K562 (cell line): ENCODE data around the gene SYNE2. TPM values are rescaled to one million over a fixed set of nuclear protein-coding genes. Genes with fewer than 3 reads are reported as not detected.

Experiments
- ATAC-seq: fragments of 200-7000 bp; cut with Tn5 transposase; 3 replicates; pipeline ENCODE4 v1.9.1; 2020; ENCODE audit warnings: moderate library complexity
- BruUV-seq: library from RNA; stranded (reverse); fragments of 400-500 nt; replicated peaks from 2 replicates; lab custom pipeline; 2021; lab: Mats Ljungman, UMichigan
- CTCF ChIA-PET: fragments of 300-600 bp; formaldehyde crosslinking; extraction: SDS; loops from one replicate; lab custom pipeline; 2021; ENCODE audit warnings: low intra/inter-chr PET ratio; lab: Yijun Ruan, JAX
- POLR2A ChIA-PET: fragments of 300-600, 350-650 bp; sonication (Branson Sonifier 250); formaldehyde crosslinking; extraction: SDS; loops from one replicate; lab custom pipeline; 2021; ENCODE audit warnings: antibody characterized with exemption, inconsistent platforms; lab: Yijun Ruan, JAX
- DNase-seq, 4 experiments: peaks; one replicate each; pipeline versions ENCODE4 v3.0.0 to v3.0.0-alpha.2; 2011 to 2018; ENCODE audit warnings: low spot score in 3 of 4, mixed read lengths in 3 of 4; ENCODE audit errors: extremely low read depth in 1 of 4
- FAIRE-seq: peaks from 2 replicates; lab custom pipeline; 2011; peaks lifted over from hg19 to GRCh38; lab: Jason Lieb, UNC
- H2AFZ ChIP-seq: 2 replicates; pipeline ENCODE4 v1.6.0; 2011; ENCODE audit warnings: low read depth, low read length, control low read depth, inconsistent platforms
- H3K27ac ChIP-seq: fragments of 200-600 bp; 3 replicates; pipeline ENCODE4 v1.8.0; 2011; ENCODE audit warnings: low read depth, mild to moderate bottlenecking, control low read depth, inconsistent platforms, low read length, moderate library complexity, mixed read lengths; ENCODE audit errors: extremely low read depth
- H3K27me3 ChIP-seq, 2 experiments: fragments of 300-600 bp in 1 of 2; 2 replicates in 1 of 2; 3 replicates in 1 of 2; pipeline versions ENCODE4 v1.6.0 to v1.8.0; 2011; ENCODE audit warnings: inconsistent platforms in 2 of 2, low read length in 2 of 2, mild to moderate bottlenecking in 1 of 2, mixed read lengths in 1 of 2, moderate library complexity in 1 of 2; ENCODE audit not compliant: control insufficient read depth in 2 of 2, insufficient read depth in 2 of 2
- H3K36me3 ChIP-seq: fragments of 300-600 bp; 3 replicates; pipeline ENCODE4 v1.8.0; 2011; ENCODE audit warnings: mild to moderate bottlenecking, low read length, inconsistent platforms; ENCODE audit not compliant: control insufficient read depth, insufficient read depth
- H3K4me1 ChIP-seq, 2 experiments: fragments of 200-600 bp in 1 of 2; replicated peaks in 1 of 2; 2 replicates in 1 of 2; 3 replicates in 1 of 2; pipeline versions ENCODE4 v1.5.1 to v1.8.0; 2011; ENCODE audit warnings: inconsistent platforms in 2 of 2, low read length in 2 of 2, mild to moderate bottlenecking in 1 of 2, mixed read lengths in 1 of 2, moderate library complexity in 1 of 2; ENCODE audit not compliant: control insufficient read depth in 2 of 2, insufficient read depth in 2 of 2
- H3K4me2 ChIP-seq: 2 replicates; pipeline ENCODE4 v1.6.1; 2011; ENCODE audit warnings: low read length, control low read depth, inconsistent platforms, mixed read lengths; ENCODE audit not compliant: insufficient read depth
- H3K4me3 ChIP-seq: fragments of 200-600 bp; sonication (generic), shearing (Covaris generic); 2 replicates; pipeline ENCODE4 v1.5.1; 2016; ENCODE audit warnings: control low read depth, inconsistent platforms
- H3K79me2 ChIP-seq: fragments of 200-600 bp; 3 replicates; pipeline ENCODE4 v1.8.0; 2011; ENCODE audit warnings: low read length, inconsistent platforms; ENCODE audit not compliant: control insufficient read depth, insufficient read depth
- H3K9ac ChIP-seq, 2 experiments: 2 replicates each; pipeline versions ENCODE4 v1.6.0 to v1.6.1; 2011; ENCODE audit warnings: low read depth in 2 of 2, low read length in 2 of 2, control low read depth in 1 of 2, inconsistent platforms in 1 of 2, mild to moderate bottlenecking in 1 of 2, mixed read lengths in 1 of 2; ENCODE audit not compliant: insufficient read depth in 1 of 2
- H3K9me1 ChIP-seq: one replicate; pipeline ENCODE4 v1.6.0; 2011; ENCODE audit warnings: inconsistent platforms, mild to moderate bottlenecking, low read length, moderate library complexity; ENCODE audit not compliant: control insufficient read depth, insufficient read depth
- H3K9me3 ChIP-seq: replicated peaks from 2 replicates; pipeline ENCODE4 v1.5.1; 2011; ENCODE audit warnings: low read depth, low read length, inconsistent platforms; ENCODE audit not compliant: control insufficient read depth, insufficient read depth
- H4K20me1 ChIP-seq: replicated peaks from 2 replicates; pipeline ENCODE4 v1.6.1; 2011; ENCODE audit warnings: low read length, inconsistent platforms, mixed read lengths; ENCODE audit not compliant: control insufficient read depth, insufficient read depth
- CBX1 ChIP-seq: sonication (generic); IDR thresholded peaks from 2 replicates; pipeline ENCODE4 v1.6.1; 2016; ENCODE audit warnings: antibody characterized with exemption, low read depth, mild to moderate bottlenecking
- FOXM1 ChIP-seq, 2 experiments: fragments of 450-650 bp in 1 of 2; sonication (generic) in 1 of 2; formaldehyde crosslinking in 1 of 2; IDR thresholded peaks; 2 replicates each; pipeline versions ENCODE4 v1.6.1 to v1.9.0; 2017 to 2022; ENCODE audit warnings: low read depth in 2 of 2, mild to moderate bottlenecking in 2 of 2, missing genetic modification reagents in 1 of 2, moderate library complexity in 1 of 2
- GATAD2A ChIP-seq: fragments of 450-650 bp; IDR thresholded peaks from 2 replicates; pipeline ENCODE4 v1.6.1; 2017
- GTF2A2 ChIP-seq: IDR thresholded peaks from 2 replicates; pipeline ENCODE4 v1.6.1; 2016; ENCODE audit warnings: mild to moderate bottlenecking, missing genetic modification characterization, missing compliant biosample characterization
- KLF10 ChIP-seq: fragments of 250-450 bp; sonication (Bioruptor Pico); IDR thresholded peaks from 2 replicates; pipeline ENCODE4 v1.6.1; 2021; ENCODE audit warnings: matching md5 sums
- KLF6 ChIP-seq: fragments of 250-450 bp; sonication (Bioruptor Pico); IDR thresholded peaks from 2 replicates; pipeline ENCODE4 v1.4.0; 2020; ENCODE audit warnings: mild to moderate bottlenecking, moderate library complexity, borderline replicate concordance
- SMC3 ChIP-seq: conservative IDR thresholded peaks from 2 replicates; pipeline ENCODE4 v1.6.1; 2011; ENCODE audit warnings: low read depth, low read length, improper control_type of control experiment; ENCODE audit not compliant: insufficient read depth
- ZBTB17 ChIP-seq: fragments of 450-650 bp; formaldehyde crosslinking; IDR thresholded peaks from 2 replicates; pipeline ENCODE4 v1.4.0; 2020; ENCODE audit warnings: mild to moderate bottlenecking
- ZNF146 ChIP-seq: IDR thresholded peaks from one replicate; pipeline ENCODE4 v1.6.1; 2018; ENCODE audit warnings: missing compliant biosample characterization; ENCODE audit not compliant: unreplicated experiment
- ZNF431 ChIP-seq: sonication (generic); formaldehyde crosslinking; IDR thresholded peaks from 2 replicates; pipeline ENCODE4 v1.8.0; 2022; ENCODE audit warnings: mild to moderate bottlenecking, missing genetic modification reagents
- ZNF584 ChIP-seq: fragments of 200-800 bp; sonication (Bioruptor generic); IDR thresholded peaks from 2 replicates; pipeline ENCODE4 v1.6.1; 2016; ENCODE audit warnings: low read depth, mild to moderate bottlenecking, missing genetic modification characterization, missing compliant biosample characterization
- WGBS: fragments of 100-300 bp; shearing (Covaris generic); methylation state at CpG from one replicate; pipeline ENCODE4 v1.1.6; 2016; ENCODE audit warnings: low coverage, mixed read lengths; ENCODE audit not compliant: insufficient coverage; ENCODE audit errors: missing lambda C conversion rate; 5-methylcytosine and 5-hydroxymethylcytosine counted together
- in situ Hi-C: fragments of 300-500 bp; cut with MboI; formaldehyde crosslinking; loops from 4 replicates; pipeline ENCODE4 v1.15.0; 2018; ENCODE audit warnings: inconsistent platforms, mixed read lengths
- intact Hi-C: fragments of 100-400 bp; cut with micrococcal nuclease; formaldehyde crosslinking; loops from 2 replicates; pipeline ENCODE4 v1.14.2; 2022
- polyA plus RNA-seq, 8 experiments: library from polyadenylated mRNA; depleted of rRNA in 4 of 8; stranded (reverse) in 5 of 8; unstranded in 3 of 8; fragments of >200 nt; fragmentation: Nextera tagmentation in 2 of 8; fragmentation: Illumina TruSeq in 1 of 8; extraction: Ambion mirVana in 2 of 8; extraction: Trizol in 1 of 8; gene quantifications; 2 replicates each; pipeline versions ENCODE4 v1.2.1 to v1.2.3, GENCODE V29; 2011 to 2014; ENCODE audit warnings: inconsistent platforms in 1 of 8, missing spikeins in 1 of 8
- total RNA-seq, 7 experiments: library from RNA; depleted of rRNA in 6 of 7; stranded (reverse); fragments of >200 nt in 6 of 7; fragmentation: Illumina TruSeq in 2 of 7; extraction: Trizol in 2 of 7; gene quantifications; 2 replicates each; pipeline versions ENCODE4 v1.2.1 to v1.2.3, GENCODE V29; 2011 to 2021; ENCODE audit warnings: low replicate concordance in 1 of 7
- TF ChIP-seq, protein P1 (sequence below): fragments of 450-650 bp; formaldehyde crosslinking; IDR thresholded peaks from 2 replicates; pipeline ENCODE4 v1.4.0; 2022; ENCODE audit warnings: mild to moderate bottlenecking, moderate library complexity
- TF ChIP-seq, protein P2 (sequence below): sonication (generic); IDR thresholded peaks from 2 replicates; pipeline ENCODE4 v1.6.1; 2016
- TF ChIP-seq, protein P3 (sequence below), 3 experiments: IDR thresholded peaks in 2 of 3; conservative IDR thresholded peaks in 1 of 3; 2 replicates each; pipeline ENCODE4 v1.5.1; 2011 to 2012; ENCODE audit warnings: low read length in 3 of 3, mild to moderate bottlenecking in 3 of 3, control low read depth in 2 of 3, improper control_type of control experiment in 1 of 3, inconsistent platforms in 1 of 3, low read depth in 1 of 3, mixed read lengths in 1 of 3, moderate library complexity in 1 of 3; ENCODE audit not compliant: insufficient read depth in 2 of 3
- TF ChIP-seq, protein P4 (sequence below): IDR thresholded peaks from 2 replicates; pipeline ENCODE4 v1.6.1; 2016; ENCODE audit warnings: missing genetic modification characterization, missing compliant biosample characterization

Gene SYNE2
- total and polyA plus RNA-seq, 9 of the 15 experiments (the other 6 are each of a cell fraction or from before 2014, with no cell fraction given), result 0.06 to 0.53 (median 0.11) TPM

DNA sequence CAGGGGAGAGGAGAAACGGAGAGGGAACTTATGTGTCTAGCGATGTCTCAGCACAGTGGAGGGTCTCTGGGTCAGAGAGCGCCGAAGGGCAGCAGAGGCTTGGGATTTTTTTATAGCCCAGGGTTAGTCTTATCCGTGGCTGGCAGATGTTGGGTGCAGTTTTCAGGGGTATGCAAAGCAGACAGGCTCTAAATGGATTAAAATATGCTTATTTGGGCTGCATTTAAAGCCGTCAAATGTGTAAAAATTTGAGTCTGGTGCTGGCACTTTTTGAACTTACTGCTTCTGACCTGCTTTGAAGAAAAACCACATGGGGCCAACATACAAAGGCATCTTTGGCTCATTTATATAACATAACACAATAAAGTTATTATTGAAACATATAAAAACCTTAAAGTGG lies 262.6 kb downstream of the SYNE2 start (continued):
- TF ChIP-seq, protein P1, sequence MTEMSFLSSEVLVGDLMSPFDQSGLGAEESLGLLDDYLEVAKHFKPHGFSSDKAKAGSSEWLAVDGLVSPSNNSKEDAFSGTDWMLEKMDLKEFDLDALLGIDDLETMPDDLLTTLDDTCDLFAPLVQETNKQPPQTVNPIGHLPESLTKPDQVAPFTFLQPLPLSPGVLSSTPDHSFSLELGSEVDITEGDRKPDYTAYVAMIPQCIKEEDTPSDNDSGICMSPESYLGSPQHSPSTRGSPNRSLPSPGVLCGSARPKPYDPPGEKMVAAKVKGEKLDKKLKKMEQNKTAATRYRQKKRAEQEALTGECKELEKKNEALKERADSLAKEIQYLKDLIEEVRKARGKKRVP (CRISPR knock-in tag), result no peak
- TF ChIP-seq KLF6 (CRISPR knock-in tag) (no peak), ZBTB17 (CRISPR knock-in tag) (no peak), ZNF431 (CRISPR knock-in tag) (no peak), ZNF146 (CRISPR knock-in tag) (no peak), KLF10 (CRISPR knock-in tag) (no peak), GATAD2A (no peak)
- TF ChIP-seq, protein P2, sequence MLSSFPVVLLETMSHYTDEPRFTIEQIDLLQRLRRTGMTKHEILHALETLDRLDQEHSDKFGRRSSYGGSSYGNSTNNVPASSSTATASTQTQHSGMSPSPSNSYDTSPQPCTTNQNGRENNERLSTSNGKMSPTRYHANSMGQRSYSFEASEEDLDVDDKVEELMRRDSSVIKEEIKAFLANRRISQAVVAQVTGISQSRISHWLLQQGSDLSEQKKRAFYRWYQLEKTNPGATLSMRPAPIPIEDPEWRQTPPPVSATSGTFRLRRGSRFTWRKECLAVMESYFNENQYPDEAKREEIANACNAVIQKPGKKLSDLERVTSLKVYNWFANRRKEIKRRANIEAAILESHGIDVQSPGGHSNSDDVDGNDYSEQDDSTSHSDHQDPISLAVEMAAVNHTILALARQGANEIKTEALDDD, result no peak

DNA sequence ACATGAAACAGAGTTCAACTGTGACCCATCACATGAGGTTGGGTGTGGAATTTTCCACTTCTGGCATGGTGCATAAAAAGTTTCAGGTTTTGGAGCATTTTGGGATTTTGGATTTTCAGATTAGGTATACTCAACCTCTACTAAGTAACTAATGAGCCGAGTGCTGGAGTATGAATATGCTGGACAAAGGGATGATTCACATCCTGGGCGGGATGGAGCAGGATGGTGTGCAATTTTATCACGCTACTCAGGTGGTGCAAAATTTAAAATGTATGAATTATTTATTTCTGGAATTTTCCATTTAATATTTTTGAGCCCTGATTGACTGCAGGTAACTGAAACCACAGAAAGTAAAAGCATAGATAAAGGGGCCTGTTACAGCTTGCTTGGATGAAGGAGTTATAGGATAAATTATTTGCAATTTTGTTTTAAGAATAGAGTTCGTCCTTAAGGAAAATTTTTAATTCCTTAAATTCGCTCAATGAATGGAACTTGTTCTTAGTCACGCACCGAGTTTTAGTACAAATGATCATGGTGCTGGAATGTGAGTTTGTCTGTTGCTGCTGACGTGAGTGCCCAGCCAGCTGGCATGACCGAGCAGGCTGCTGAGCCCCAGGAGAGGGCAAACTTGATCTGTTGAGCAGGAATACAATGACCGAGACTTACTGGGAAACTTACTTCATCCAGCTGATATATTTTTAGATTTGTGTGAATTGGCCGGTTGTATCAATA lies 265.0 kb downstream of the SYNE2 start:
- WGBS, result 0% methylated on average over 11 of the region's 11 CpGs
- no peak overlapping the region for H3K27ac ChIP-seq
- intact Hi-C loops, result no loop called here
- no peaks in the 10 kb centered on the region for H3K79me2 ChIP-seq
- FAIRE-seq (no peak), DNase-seq (no peak), ATAC-seq (no peak)
- CTCF ChIA-PET, result no interaction called here
- no peaks in the 10 kb centered on the region; a peak in 1 of 5 replicates for H3K4me1 ChIP-seq
- H3K9me3 ChIP-seq, result no peaks in the 10 kb centered on the region
- BruUV-seq, result no TSS peak
- no peaks in the 10 kb centered on the region for H3K36me3 ChIP-seq
- peaks cover 0 to 19% of the 10 kb centered on the region in 2 experiments; a peak in 3 of 5 replicates for H3K27me3 ChIP-seq
- H3K4me2 ChIP-seq, result no peak overlapping the region
- H2AFZ ChIP-seq, result no peak overlapping the region
- in situ Hi-C loops, result no loop called here
- POLR2A ChIA-PET, result interaction anchor here (0.6 kb wide), 1 partner anchor 1321 kb away, joined by 3 read pairs; no protein-coding TSS in a partner anchor
- 0 out of 2 replicates have a peak, but pooled peaks cover 3% of the 10 kb centered on the region for H4K20me1 ChIP-seq
- H3K4me3 ChIP-seq, result no peak overlapping the region
- no peaks in the 10 kb centered on the region for H3K9me1 ChIP-seq
- no peak overlapping the region for H3K9ac ChIP-seq
- TF ChIP-seq CBX1 (no peak), GTF2A2 (tag) (no peak), ZNF584 (CRISPR knock-in tag) (no peak), SMC3 (no peak), FOXM1 (IDR thresholded peaks at IDR 0.05; ENCODE audit: low read depth) (no peak), FOXM1 (CRISPR knock-in tag; IDR thresholded peaks at IDR 0.05; ENCODE audit: low read depth) (no peak)
- TF ChIP-seq, protein P3, sequence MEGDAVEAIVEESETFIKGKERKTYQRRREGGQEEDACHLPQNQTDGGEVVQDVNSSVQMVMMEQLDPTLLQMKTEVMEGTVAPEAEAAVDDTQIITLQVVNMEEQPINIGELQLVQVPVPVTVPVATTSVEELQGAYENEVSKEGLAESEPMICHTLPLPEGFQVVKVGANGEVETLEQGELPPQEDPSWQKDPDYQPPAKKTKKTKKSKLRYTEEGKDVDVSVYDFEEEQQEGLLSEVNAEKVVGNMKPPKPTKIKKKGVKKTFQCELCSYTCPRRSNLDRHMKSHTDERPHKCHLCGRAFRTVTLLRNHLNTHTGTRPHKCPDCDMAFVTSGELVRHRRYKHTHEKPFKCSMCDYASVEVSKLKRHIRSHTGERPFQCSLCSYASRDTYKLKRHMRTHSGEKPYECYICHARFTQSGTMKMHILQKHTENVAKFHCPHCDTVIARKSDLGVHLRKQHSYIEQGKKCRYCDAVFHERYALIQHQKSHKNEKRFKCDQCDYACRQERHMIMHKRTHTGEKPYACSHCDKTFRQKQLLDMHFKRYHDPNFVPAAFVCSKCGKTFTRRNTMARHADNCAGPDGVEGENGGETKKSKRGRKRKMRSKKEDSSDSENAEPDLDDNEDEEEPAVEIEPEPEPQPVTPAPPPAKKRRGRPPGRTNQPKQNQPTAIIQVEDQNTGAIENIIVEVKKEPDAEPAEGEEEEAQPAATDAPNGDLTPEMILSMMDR (IDR thresholded peaks at IDR 0.05 in 2 of 3, conservative IDR thresholded peaks at IDR 0.05 in 1 of 3; ENCODE audit: insufficient read depth in 2 of 3, low read depth in 1 of 3, low read length in 3 of 3), result no peak
- TF ChIP-seq, protein P4, sequence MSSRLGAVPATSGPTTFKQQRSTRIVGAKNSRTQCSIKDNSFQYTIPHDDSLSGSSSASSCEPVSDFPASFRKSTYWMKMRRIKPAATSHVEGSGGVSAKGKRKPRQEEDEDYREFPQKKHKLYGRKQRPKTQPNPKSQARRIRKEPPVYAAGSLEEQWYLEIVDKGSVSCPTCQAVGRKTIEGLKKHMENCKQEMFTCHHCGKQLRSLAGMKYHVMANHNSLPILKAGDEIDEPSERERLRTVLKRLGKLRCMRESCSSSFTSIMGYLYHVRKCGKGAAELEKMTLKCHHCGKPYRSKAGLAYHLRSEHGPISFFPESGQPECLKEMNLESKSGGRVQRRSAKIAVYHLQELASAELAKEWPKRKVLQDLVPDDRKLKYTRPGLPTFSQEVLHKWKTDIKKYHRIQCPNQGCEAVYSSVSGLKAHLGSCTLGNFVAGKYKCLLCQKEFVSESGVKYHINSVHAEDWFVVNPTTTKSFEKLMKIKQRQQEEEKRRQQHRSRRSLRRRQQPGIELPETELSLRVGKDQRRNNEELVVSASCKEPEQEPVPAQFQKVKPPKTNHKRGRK, result no peak
